Nephron (organoid): Measurements from ENCODE around the gene AMBRA1.

Experiments
- H3K27ac Mint-ChIP-seq, 3 experiments: 2 replicates each; pipeline ENCODE4 v1.8.0; 2020; ENCODE audit warnings: mixed read lengths in 3 of 3, mild to moderate bottlenecking in 2 of 3, moderate library complexity in 1 of 3
- H3K27me3 Mint-ChIP-seq: 2 replicates; pipeline ENCODE4 v1.8.0; 2021; ENCODE audit warnings: low read depth, mild to moderate bottlenecking, moderate library complexity, mixed read lengths
- H3K36me3 Mint-ChIP-seq: 2 replicates; pipeline ENCODE4 v1.8.0; 2020; ENCODE audit warnings: low read depth, mixed read lengths
- H3K4me1 Mint-ChIP-seq: 2 replicates; pipeline ENCODE4 v1.8.0; 2020; ENCODE audit warnings: mixed read lengths
- H3K4me3 Mint-ChIP-seq, 3 experiments: 2 replicates each; pipeline ENCODE4 v1.8.0; 2020; ENCODE audit warnings: mild to moderate bottlenecking in 3 of 3, mixed read lengths in 3 of 3, moderate library complexity in 2 of 3
- H3K9me3 Mint-ChIP-seq: 2 replicates; pipeline ENCODE4 v1.8.0; 2020; ENCODE audit warnings: mixed read lengths
- TF ChIP-seq, protein P1 (sequence below), 3 experiments: fragments of 200-600 bp; sonication (generic); IDR thresholded peaks; one replicate each; pipeline ENCODE4 v1.5.0; 2021; ENCODE audit warnings: antibody characterized with exemption in 3 of 3; ENCODE audit not compliant: unreplicated experiment in 3 of 3

The AMBRA1 gene

GRCh38 chr11:46562527-46562926, 31.3 kb downstream of the AMBRA1 start:
- TF ChIP-seq, protein P1, sequence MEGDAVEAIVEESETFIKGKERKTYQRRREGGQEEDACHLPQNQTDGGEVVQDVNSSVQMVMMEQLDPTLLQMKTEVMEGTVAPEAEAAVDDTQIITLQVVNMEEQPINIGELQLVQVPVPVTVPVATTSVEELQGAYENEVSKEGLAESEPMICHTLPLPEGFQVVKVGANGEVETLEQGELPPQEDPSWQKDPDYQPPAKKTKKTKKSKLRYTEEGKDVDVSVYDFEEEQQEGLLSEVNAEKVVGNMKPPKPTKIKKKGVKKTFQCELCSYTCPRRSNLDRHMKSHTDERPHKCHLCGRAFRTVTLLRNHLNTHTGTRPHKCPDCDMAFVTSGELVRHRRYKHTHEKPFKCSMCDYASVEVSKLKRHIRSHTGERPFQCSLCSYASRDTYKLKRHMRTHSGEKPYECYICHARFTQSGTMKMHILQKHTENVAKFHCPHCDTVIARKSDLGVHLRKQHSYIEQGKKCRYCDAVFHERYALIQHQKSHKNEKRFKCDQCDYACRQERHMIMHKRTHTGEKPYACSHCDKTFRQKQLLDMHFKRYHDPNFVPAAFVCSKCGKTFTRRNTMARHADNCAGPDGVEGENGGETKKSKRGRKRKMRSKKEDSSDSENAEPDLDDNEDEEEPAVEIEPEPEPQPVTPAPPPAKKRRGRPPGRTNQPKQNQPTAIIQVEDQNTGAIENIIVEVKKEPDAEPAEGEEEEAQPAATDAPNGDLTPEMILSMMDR (IDR thresholded peaks at IDR 0.05; ENCODE audit: unreplicated experiment in 3 of 3) = no peak
- no peaks in the 10 kb centered on the region for H3K36me3 Mint-ChIP-seq

GRCh38 chr11:46560300-46560991, 33.4 kb downstream of the AMBRA1 start:
- Mint-ChIP-seq H3K9me3 (no peaks in the 10 kb centered on the region), H3K27ac (peak overlapping the region; percentile 6 to 50 (median 10)), H3K36me3 (no peaks in the 10 kb centered on the region), H3K4me3 (peak overlapping the region in 2 of 3 experiments; percentile 5 to 44), H3K27me3 (no peaks in the 10 kb centered on the region), H3K4me1 (peaks cover 26% of the 10 kb centered on the region)
- TF ChIP-seq, protein P1 (IDR thresholded peaks at IDR 0.05; ENCODE audit: unreplicated experiment in 3 of 3) = no peak

More at GRCh38 chr11:46562527-46562926, 31.3 kb downstream of the AMBRA1 start:
- Mint-ChIP-seq H3K27ac (no peak overlapping the region), H3K27me3 (no peaks in the 10 kb centered on the region), H3K9me3 (no peaks in the 10 kb centered on the region), H3K4me1 (peaks cover 15% of the 10 kb centered on the region), H3K4me3 (no peak overlapping the region)

DNA sequence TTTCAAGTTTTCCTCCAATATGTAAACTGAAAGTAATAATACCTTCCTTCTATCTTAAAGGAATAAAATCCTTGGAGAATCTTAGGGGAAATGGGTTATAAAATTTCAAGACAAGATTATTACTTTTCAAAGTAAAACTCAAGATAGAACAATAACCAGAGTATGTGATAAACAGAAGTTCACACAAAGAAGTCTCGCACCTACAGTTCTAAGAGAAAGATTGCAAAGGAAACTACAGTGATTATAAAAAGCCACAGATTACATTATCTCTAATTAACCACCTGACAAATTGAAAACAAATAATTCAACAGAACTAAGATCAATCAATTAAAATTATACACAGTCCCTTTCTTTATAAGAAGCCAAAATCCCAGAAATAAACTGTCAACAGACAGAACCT, 34.0 kb downstream of the AMBRA1 start:
- Mint-ChIP-seq H3K4me3 (no peak overlapping the region), H3K9me3 (no peaks in the 10 kb centered on the region), H3K27ac (peak overlapping the region in 1 of 3 experiments; percentile 50), H3K4me1 (peaks cover 32% of the 10 kb centered on the region), H3K36me3 (no peaks in the 10 kb centered on the region), H3K27me3 (no peaks in the 10 kb centered on the region)
- TF ChIP-seq, protein P1 (IDR thresholded peaks at IDR 0.05; ENCODE audit: unreplicated experiment in 3 of 3) = no peak

DNA sequence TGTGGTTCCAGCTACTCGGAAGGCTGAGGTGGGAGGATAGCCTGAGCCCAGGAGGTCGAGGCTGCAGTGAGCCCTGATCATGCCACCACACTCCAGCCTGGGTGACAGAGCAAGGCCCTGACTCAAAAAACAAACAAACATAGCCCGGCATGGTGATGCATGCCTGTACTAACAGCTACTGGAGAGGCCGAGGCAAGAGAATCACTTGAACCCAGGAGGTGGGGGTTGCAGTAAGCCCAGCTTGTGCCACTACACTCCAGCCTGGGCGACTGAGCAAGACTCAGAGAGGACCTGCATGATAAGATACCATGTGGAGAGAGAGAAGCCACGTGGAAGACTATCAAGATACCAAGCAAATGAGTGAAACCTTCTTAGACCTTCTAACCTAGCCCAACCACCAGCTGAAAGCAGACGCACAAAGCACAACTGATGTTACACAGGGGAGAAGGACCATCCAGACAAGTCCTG, 36.1 kb downstream of the AMBRA1 start:
- H3K4me3 Mint-ChIP-seq = no peak overlapping the region
- TF ChIP-seq, protein P1 (IDR thresholded peaks at IDR 0.05; ENCODE audit: unreplicated experiment in 3 of 3) = no peak
- no peaks in the 10 kb centered on the region for H3K9me3 Mint-ChIP-seq
- H3K4me1 Mint-ChIP-seq = peaks cover 44% of the 10 kb centered on the region
- H3K27me3 Mint-ChIP-seq = no peaks in the 10 kb centered on the region
- no peak overlapping the region for H3K27ac Mint-ChIP-seq
- H3K36me3 Mint-ChIP-seq = no peaks in the 10 kb centered on the region

GRCh38 chr11:46555267-46556054, 38.4 kb downstream of the AMBRA1 start:
- Mint-ChIP-seq H3K9me3 (no peaks in the 10 kb centered on the region), H3K27ac (peak overlapping the region; percentile 29 to 81 (median 65)), H3K27me3 (no peaks in the 10 kb centered on the region), H3K4me1 (peaks cover 37% of the 10 kb centered on the region), H3K36me3 (no peaks in the 10 kb centered on the region), H3K4me3 (no peak overlapping the region)
- TF ChIP-seq, protein P1 (IDR thresholded peaks at IDR 0.05; ENCODE audit: unreplicated experiment in 3 of 3) = no peak
